GM18867 (cell line): Measurements from ENCODE around the gene FMNL2.
A peak's percentile ranks its signal among the peaks of the same experiment; 100 is the strongest.

ENCODE experiments used
- ATAC-seq: cut with Tn5 transposase; IDR thresholded peaks from one replicate; pipeline ENCODE4 v1.9.1; 2021; ENCODE audit warnings: mild to moderate bottlenecking, moderate library complexity; ENCODE audit not compliant: unreplicated experiment

FMNL2 gene

DNA sequence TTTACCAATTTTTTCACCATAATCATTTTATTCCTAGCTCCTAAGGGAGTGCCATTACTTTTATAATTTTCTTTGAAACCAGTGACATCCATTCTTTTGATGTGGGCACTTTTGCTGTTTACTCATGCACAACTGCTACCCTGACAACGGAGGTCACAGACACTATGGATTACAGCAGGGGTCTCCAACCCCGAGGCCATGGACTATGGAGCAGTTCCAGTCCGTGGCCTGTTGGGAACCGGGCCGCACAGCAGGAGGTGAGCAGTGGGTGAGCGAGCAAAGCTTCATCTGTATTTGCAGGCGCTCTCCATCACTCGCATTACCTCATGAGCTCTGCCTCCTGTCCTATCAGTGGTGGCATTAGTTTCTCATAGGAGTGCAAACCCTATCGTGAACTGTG, 347.7 kb downstream of the FMNL2 start:
- no peak for ATAC-seq

GRCh38 chr2:152683400-152683799, 348.4 kb downstream of the FMNL2 start:
- ATAC-seq = no peak

DNA sequence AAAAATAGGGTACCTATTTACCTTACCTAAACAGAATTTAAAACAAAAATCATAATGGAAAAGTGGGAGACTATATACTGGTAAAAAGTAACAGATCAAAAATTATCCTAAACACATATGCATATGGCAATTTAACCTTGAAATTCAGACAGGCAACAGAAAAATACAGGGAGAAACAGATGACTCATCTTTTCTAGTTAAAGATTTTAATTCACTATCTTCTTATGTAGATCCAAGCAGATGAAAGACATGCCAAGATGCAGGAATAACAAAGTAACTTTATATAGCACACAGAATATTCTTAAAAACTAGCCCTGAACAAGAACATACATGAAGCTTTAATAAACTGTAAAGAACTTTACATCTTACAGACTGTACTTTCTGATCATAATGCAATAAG, 351.3 kb downstream of the FMNL2 start:
- ATAC-seq = no peak

DNA sequence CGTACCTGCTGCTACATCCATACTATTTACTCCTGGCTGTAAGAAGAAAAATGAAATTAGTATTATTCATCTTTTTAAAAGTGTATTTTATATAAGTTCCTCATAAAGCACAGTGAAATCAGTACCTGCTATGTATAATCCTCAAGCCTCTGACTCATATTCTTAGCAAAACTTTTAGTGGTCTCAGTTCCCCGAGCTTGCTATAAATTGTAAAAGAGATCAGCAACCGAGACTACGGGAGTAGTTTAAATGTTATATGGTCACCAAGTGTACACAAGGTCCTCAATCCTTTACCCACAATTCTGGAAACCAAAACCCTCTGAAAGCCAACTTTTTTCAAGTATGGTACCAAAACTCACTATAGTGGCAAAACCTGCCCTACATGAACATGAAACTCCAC, 358.1 kb downstream of the FMNL2 start:
- ATAC-seq = peak; percentile 84

DNA sequence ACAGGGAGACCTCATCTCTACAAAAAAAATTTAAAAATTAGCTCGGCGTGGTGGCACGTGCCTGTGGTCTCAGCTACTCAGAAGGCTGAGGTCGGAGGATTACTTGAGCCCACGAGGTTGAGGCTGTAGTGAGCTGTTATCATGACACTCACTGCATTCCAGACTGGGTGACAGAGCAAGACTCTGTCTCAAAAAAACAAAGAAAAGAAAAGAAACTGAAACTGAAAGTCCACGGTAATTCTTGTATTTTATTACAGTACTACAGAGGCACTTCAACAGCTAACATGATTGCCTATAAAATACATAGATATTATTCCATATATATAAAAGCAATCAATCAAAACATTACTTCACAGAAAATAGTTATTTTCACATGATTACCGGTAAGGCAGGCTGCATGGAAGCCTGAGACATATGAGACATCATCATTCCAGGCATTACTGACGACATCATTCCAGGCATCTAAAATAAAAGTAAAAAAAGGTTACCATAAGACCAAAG, 359.2 kb downstream of the FMNL2 start:
- peak; percentile 68 for ATAC-seq

DNA sequence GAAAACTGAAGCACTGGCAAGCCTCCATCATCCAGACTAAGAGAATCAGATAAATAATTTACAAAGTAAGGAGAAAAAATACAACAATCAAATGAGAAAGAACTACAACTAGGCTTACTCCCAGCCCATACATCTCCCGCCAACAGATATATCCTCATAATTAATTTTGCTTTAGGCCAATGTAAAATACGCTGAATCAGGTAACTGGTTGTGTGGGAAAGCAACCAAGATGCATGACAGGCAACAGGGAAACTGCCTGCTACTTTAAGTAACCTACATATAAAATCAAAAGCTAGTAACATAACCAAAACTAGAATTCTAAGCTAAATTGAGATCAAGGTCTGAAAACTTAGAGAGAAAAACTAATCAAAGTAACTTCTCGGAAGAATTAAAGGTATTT, 360.8 kb downstream of the FMNL2 start:
- ATAC-seq = no peak

- no peak for ATAC-seq
Observed at GRCh38 chr2:152696476-152696875, 361.5 kb downstream of the FMNL2 start.
